H1 (cell line): ENCODE results near the gene GBA2. TPM values are rescaled to one million over a fixed set of nuclear protein-coding genes. Genes with fewer than 3 reads are reported as not detected.

Source experiments
- CTCF ChIA-PET: fragments of 300-600 bp; sonication (Branson Sonifier 250); formaldehyde crosslinking; loops from one replicate; lab custom pipeline; 2021; ENCODE audit not compliant: partially characterized antibody; lab: Charles Lee
- POLR2A ChIA-PET: fragments of 300-600 bp; sonication (Branson Sonifier 250); formaldehyde crosslinking; loops from one replicate; lab custom pipeline; 2021; ENCODE audit warnings: inconsistent platforms; ENCODE audit not compliant: partially characterized antibody; lab: Charles Lee
- DNase-seq, 2 experiments: peaks; one replicate each; pipeline versions ENCODE4 v3.0.0 to v3.0.0-alpha.2; 2010 to 2022; ENCODE audit warnings: low spot score in 2 of 2, low read depth in 1 of 2, mixed read lengths in 1 of 2
- FAIRE-seq: peaks from 2 replicates; lab custom pipeline; 2011; peaks lifted over from hg19 to GRCh38; lab: Jason Lieb, UNC
- H2AFZ ChIP-seq: 2 replicates; pipeline ENCODE4 v1.8.1; 2012; ENCODE audit warnings: low read length, inconsistent platforms
- H2AK5ac ChIP-seq: 2 replicates; pipeline ENCODE4 v1.6.1; 2013; ENCODE audit warnings: low read depth, low read length
- H2BK120ac ChIP-seq: replicated peaks from 2 replicates; pipeline ENCODE3; 2013; ENCODE audit warnings: low read depth, low read length, inconsistent platforms
- H2BK12ac ChIP-seq: 2 replicates; pipeline ENCODE4 v1.6.1; 2013; ENCODE audit warnings: low read depth, low read length
- H2BK15ac ChIP-seq: 2 replicates; pipeline ENCODE4 v1.6.1; 2013; ENCODE audit warnings: low read length
- H2BK20ac ChIP-seq: 2 replicates; pipeline ENCODE4 v1.6.1; 2013; ENCODE audit warnings: low read length
- H2BK5ac ChIP-seq: 2 replicates; pipeline ENCODE4 v1.6.1; 2013; ENCODE audit warnings: low read depth, low read length
- H3K14ac ChIP-seq: 2 replicates; pipeline ENCODE4 v1.6.1; 2013; ENCODE audit warnings: inconsistent platforms; ENCODE audit not compliant: insufficient read length
- H3K18ac ChIP-seq: 2 replicates; pipeline ENCODE4 v1.6.1; 2013; ENCODE audit warnings: low read length; ENCODE audit errors: extremely low read depth
- H3K23ac ChIP-seq: 2 replicates; pipeline ENCODE4 v1.6.1; 2013; ENCODE audit warnings: inconsistent platforms; ENCODE audit not compliant: insufficient read length
- H3K23me2 ChIP-seq: 2 replicates; pipeline ENCODE4 v1.6.1; 2013; ENCODE audit warnings: low read depth, low read length
- H3K27ac ChIP-seq: 2 replicates; pipeline ENCODE4 v1.6.1; 2011; ENCODE audit warnings: low read depth, low read length, inconsistent platforms
- H3K27me3 ChIP-seq, 4 experiments: replicated peaks in 1 of 4; 1 replicate in 1 of 4; 2 replicates in 3 of 4; pipeline versions ENCODE4 v1.6.1 to v1.8.1; 2011 to 2013; ENCODE audit warnings: low read length in 3 of 4, mild to moderate bottlenecking in 3 of 4, inconsistent platforms in 2 of 4, mixed read lengths in 2 of 4, moderate library complexity in 1 of 4; ENCODE audit not compliant: control insufficient read depth in 3 of 4, insufficient read depth in 3 of 4; ENCODE audit errors: extremely low read depth in 1 of 4
- H3K36me3 ChIP-seq, 4 experiments: 2 replicates each; pipeline versions ENCODE4 v1.6.1 to v1.8.1; 2011 to 2013; ENCODE audit warnings: mild to moderate bottlenecking in 4 of 4, low read length in 3 of 4, moderate library complexity in 2 of 4, control low read depth in 1 of 4, inconsistent platforms in 1 of 4; ENCODE audit not compliant: insufficient read depth in 4 of 4, control insufficient read depth in 2 of 4
- H3K4ac ChIP-seq: replicated peaks from 2 replicates; pipeline ENCODE3; 2013; ENCODE audit warnings: low read length, low read depth, mixed read lengths, inconsistent platforms; ENCODE audit not compliant: insufficient read length
- H3K4me1 ChIP-seq, 4 experiments: replicated peaks in 1 of 4; 1 replicate in 1 of 4; 2 replicates in 3 of 4; pipeline versions ENCODE4 v1.6.1 to v1.8.1; 2011 to 2013; ENCODE audit warnings: low read length in 3 of 4, inconsistent platforms in 2 of 4, mixed read lengths in 1 of 4; ENCODE audit not compliant: insufficient read depth in 4 of 4, control insufficient read depth in 3 of 4
- H3K4me2 ChIP-seq, 2 experiments: 2 replicates each; pipeline versions ENCODE4 v1.6.1 to v1.8.1; 2011 to 2013; ENCODE audit warnings: low read depth in 2 of 2, low read length in 2 of 2, control low read depth in 1 of 2, inconsistent platforms in 1 of 2, mild to moderate bottlenecking in 1 of 2; ENCODE audit not compliant: insufficient read depth in 1 of 2
- H3K4me3 ChIP-seq, 4 experiments: fragments of 200-600, 300-600 bp in 1 of 4; sonication (generic), shearing (Covaris generic), sonication (Bioruptor Twin) in 1 of 4; 2 replicates each; pipeline versions ENCODE4 v1.5.1 to v1.8.1; 2011 to 2016; ENCODE audit warnings: low read length in 4 of 4, low read depth in 3 of 4, control low read depth in 2 of 4, inconsistent platforms in 2 of 4, mild to moderate bottlenecking in 2 of 4, mixed read lengths in 1 of 4, moderate library complexity in 1 of 4; ENCODE audit not compliant: insufficient read depth in 2 of 4; ENCODE audit errors: extremely low read depth in 1 of 4
- H3K56ac ChIP-seq: replicated peaks from 2 replicates; pipeline ENCODE3; 2013; ENCODE audit warnings: low read depth, mild to moderate bottlenecking, mixed read lengths, low read length, inconsistent platforms; ENCODE audit not compliant: insufficient read length
- H3K79me1 ChIP-seq: 2 replicates; pipeline ENCODE4 v1.6.1; 2013; ENCODE audit warnings: low read depth, low read length, control low read depth
- H3K79me2 ChIP-seq, 2 experiments: 2 replicates each; pipeline versions ENCODE4 v1.6.1 to v1.8.1; 2012 to 2013; ENCODE audit warnings: low read length in 2 of 2, mild to moderate bottlenecking in 2 of 2, inconsistent platforms in 1 of 2; ENCODE audit not compliant: insufficient read depth in 2 of 2, control insufficient read depth in 1 of 2
- H3K9ac ChIP-seq, 4 experiments: replicated peaks in 1 of 4; 1 replicate in 1 of 4; 2 replicates in 3 of 4; pipeline versions ENCODE4 v1.6.1 to v1.8.1; 2011 to 2013; ENCODE audit warnings: low read depth in 3 of 4, low read length in 3 of 4, control low read depth in 2 of 4, mild to moderate bottlenecking in 2 of 4, moderate library complexity in 2 of 4, inconsistent platforms in 1 of 4; ENCODE audit errors: extremely low read depth in 1 of 4
- H3K9me3 ChIP-seq, 2 experiments: 2 replicates each; pipeline versions ENCODE4 v1.6.1 to v1.8.1; 2012 to 2013; ENCODE audit warnings: mild to moderate bottlenecking in 2 of 2, moderate library complexity in 2 of 2, control low read depth in 1 of 2, inconsistent platforms in 1 of 2, low read depth in 1 of 2, low read length in 1 of 2, mixed read lengths in 1 of 2; ENCODE audit not compliant: insufficient read depth in 2 of 2
- H4K20me1 ChIP-seq, 2 experiments: replicated peaks in 1 of 2; 2 replicates each; pipeline versions ENCODE3 to v1.8.1; 2011 to 2013; ENCODE audit warnings: inconsistent platforms in 2 of 2, low read length in 2 of 2, mild to moderate bottlenecking in 1 of 2; ENCODE audit not compliant: insufficient read depth in 2 of 2, control insufficient read depth in 1 of 2
- H4K5ac ChIP-seq: 2 replicates; pipeline ENCODE4 v1.6.1; 2013; ENCODE audit warnings: low read length, low read depth, mixed read lengths, inconsistent platforms; ENCODE audit not compliant: insufficient read length
- H4K8ac ChIP-seq: 2 replicates; pipeline ENCODE4 v1.8.0; 2013; ENCODE audit warnings: mild to moderate bottlenecking, moderate library complexity, low read length, inconsistent platforms; ENCODE audit not compliant: insufficient read depth; ENCODE audit errors: extremely low read depth
- H4K91ac ChIP-seq: replicated peaks from 2 replicates; pipeline ENCODE3; 2013; ENCODE audit warnings: low read length, mixed read lengths, inconsistent platforms; ENCODE audit not compliant: insufficient read length
- BCL11A ChIP-seq, 2 experiments: IDR thresholded peaks; one replicate each; pipeline ENCODE4 v1.6.1; 2011; ENCODE audit warnings: low read depth in 2 of 2, low read length in 2 of 2, mild to moderate bottlenecking in 2 of 2
- CBX5 ChIP-seq: fragments of 300-800, 300-1000 bp; sonication (generic); IDR thresholded peaks from 2 replicates; pipeline ENCODE4 v1.7.1; 2016; ENCODE audit warnings: antibody characterized with exemption, low read length, low read depth
- HDAC2 ChIP-seq, 2 experiments: fragments of 300-600 bp in 1 of 2; sonication (generic) in 1 of 2; IDR thresholded peaks; 2 replicates each; pipeline ENCODE4 v1.6.1; 2011 to 2012; ENCODE audit warnings: low read depth in 2 of 2, low read length in 2 of 2, mild to moderate bottlenecking in 2 of 2, moderate library complexity in 2 of 2, borderline replicate concordance in 1 of 2, inconsistent platforms in 1 of 2
- KDM4A ChIP-seq: IDR thresholded peaks from one replicate; pipeline ENCODE4 v1.7.1; 2012; ENCODE audit warnings: low read depth, mild to moderate bottlenecking, moderate library complexity, low read length, inconsistent platforms; ENCODE audit not compliant: severe bottlenecking
- RAD21 ChIP-seq, 2 experiments: IDR thresholded peaks in 1 of 2; conservative IDR thresholded peaks in 1 of 2; 2 replicates each; pipeline ENCODE4 v1.6.1; 2011; ENCODE audit warnings: low read depth in 2 of 2, low read length in 2 of 2, improper control_type of control experiment in 1 of 2, inconsistent platforms in 1 of 2, mild to moderate bottlenecking in 1 of 2, moderate library complexity in 1 of 2
- SAP30 ChIP-seq: fragments of 300-600 bp; sonication (generic); IDR thresholded peaks from 2 replicates; pipeline ENCODE4 v1.7.1; 2012; ENCODE audit warnings: low read length, moderate library complexity, mild to moderate bottlenecking, inconsistent platforms; ENCODE audit not compliant: insufficient read depth, insufficient replicate concordance
- SIN3A ChIP-seq, 2 experiments: IDR thresholded peaks in 1 of 2; conservative IDR thresholded peaks in 1 of 2; 2 replicates each; pipeline ENCODE4 v1.6.1; 2011 to 2012; ENCODE audit warnings: low read length in 2 of 2, improper control_type of control experiment in 1 of 2, low read depth in 1 of 2, mild to moderate bottlenecking in 1 of 2
- YY1 ChIP-seq: IDR thresholded peaks from 2 replicates; pipeline ENCODE4 v1.6.1; 2011; ENCODE audit warnings: low read depth, mild to moderate bottlenecking, low read length
- ZNF274 ChIP-seq: IDR thresholded peaks from 2 replicates; pipeline ENCODE4 v1.7.0; 2012; ENCODE audit warnings: low read length, borderline replicate concordance; ENCODE audit errors: extremely low read depth
- WGBS, 2 experiments: shearing (Covaris generic) in 1 of 2; methylation state at CpG; one replicate each; pipeline versions ENCODE4 v1.1.6 to v1.1.7; 2013 to 2015; ENCODE audit warnings: low lambda C conversion rate in 2 of 2, mixed read lengths in 2 of 2, inconsistent platforms in 1 of 2, low coverage in 1 of 2, missing lambda C conversion rate in 1 of 2; ENCODE audit not compliant: insufficient replicate concordance in 2 of 2, insufficient coverage in 1 of 2, insufficient read length in 1 of 2; ENCODE audit errors: extremely low coverage in 1 of 2, missing lambda C conversion rate in 1 of 2; 5-methylcytosine and 5-hydroxymethylcytosine counted together
- polyA plus RNA-seq, 7 experiments: library from polyadenylated mRNA; depleted of rRNA in 3 of 7; stranded (reverse) in 5 of 7; unstranded in 2 of 7; fragments of >200 nt in 5 of 7; fragments of 200-250 nt in 2 of 7; gene quantifications; 1 replicate in 5 of 7; 2 replicates in 1 of 7; 4 replicates in 1 of 7; pipeline versions ENCODE4 v1.2.1 to v1.2.3, GENCODE V29; 2011 to 2013; ENCODE audit warnings: missing spikeins in 2 of 7, mixed read lengths in 2 of 7
- total RNA-seq: library from RNA; stranded (reverse); fragmentation: NEBNext Ultra II Directional; extraction: Animal tissue kit (Norgen Biotek cat#: 25700); gene quantifications from 2 replicates; pipeline ENCODE4 v1.2.1, GENCODE V29; 2021

The GBA2 gene
- total and polyA plus RNA-seq, 2 of the 8 experiments (the other 6 are each of a cell fraction or from before 2014, with no cell fraction given) = 64.2 to 71.9 TPM

DNA sequence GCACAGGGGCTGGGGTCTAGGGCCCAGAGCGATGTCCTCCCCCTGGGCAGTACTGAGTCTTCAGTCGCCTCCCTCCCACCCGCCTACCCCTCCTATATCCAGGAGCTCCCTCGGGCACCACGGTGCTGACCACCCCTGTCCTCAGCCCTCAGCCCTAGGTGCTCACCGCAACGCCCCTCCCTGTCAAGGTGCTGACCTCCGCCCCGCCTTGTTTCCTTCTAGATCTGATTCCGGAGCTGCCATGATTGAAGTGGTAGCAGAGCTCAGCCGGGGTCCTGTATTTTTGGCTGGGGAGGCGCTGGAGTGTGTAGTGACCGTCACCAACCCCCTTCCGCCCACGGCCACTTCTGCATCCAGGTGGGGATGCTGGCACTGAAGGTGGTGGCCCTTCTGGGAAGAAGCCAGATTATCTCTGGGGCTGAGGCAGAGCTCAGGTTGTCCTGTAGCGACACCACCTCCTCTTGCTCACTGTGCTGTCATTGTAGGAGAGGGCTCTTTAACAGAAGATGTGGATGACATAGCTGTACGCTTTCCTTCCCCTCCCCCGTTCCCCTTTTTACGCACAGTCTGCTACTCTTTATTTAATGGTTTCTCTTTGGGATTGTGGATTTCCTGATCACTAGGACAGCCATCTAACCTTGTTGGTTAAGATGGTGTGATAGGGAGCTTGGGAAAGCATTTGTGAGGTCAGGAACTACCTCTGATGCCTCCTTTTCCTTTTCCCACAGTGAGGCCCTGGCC lies 657 bp upstream of the GBA2 start:
- Histone ChIP-seq H2BK20ac (no peak overlapping the region), H3K4ac (no peak overlapping the region), H4K8ac (peak overlapping the region; percentile 70; the same call in 1 of the 2 replicates), H3K9ac (peak overlapping the region in 3 of 4 experiments; percentile 57 to 69 (median 66); a peak in 6 of 7 replicates), H2AK5ac (no peak overlapping the region), H3K23ac (no peak overlapping the region), H3K56ac (no peak overlapping the region), H4K20me1 (peaks cover 11 to 19% of the 10 kb centered on the region in 2 experiments), H3K18ac (no peak overlapping the region), H2BK15ac (no peak overlapping the region; the same call in 1 of the 2 replicates), H3K36me3 (peaks cover 3 to 26% (median 15%) of the 10 kb centered on the region in 4 experiments; a peak in 6 of 8 replicates), H3K27ac (0 out of 2 replicates have a peak overlapping the region, but pooled peaks have one; percentile 38), H3K79me1 (peaks cover 9% of the 10 kb centered on the region; the same call in 1 of the 2 replicates), H2AFZ (peak overlapping the region; percentile 30; the same call in 1 of the 2 replicates), H3K23me2 (peaks cover 11% of the 10 kb centered on the region), H2BK12ac (0 out of 2 replicates have a peak overlapping the region, but pooled peaks have one; percentile 12), H2BK120ac (no peak overlapping the region), H3K27me3 (no peaks in the 10 kb centered on the region), H3K79me2 (peaks cover 21 to 35% of the 10 kb centered on the region in 2 experiments), H3K4me2 (peak overlapping the region; percentile 98 to 99), H4K5ac (peak overlapping the region; percentile 84), H3K4me1 (peaks cover 0 to 19% (median 5%) of the 10 kb centered on the region in 4 experiments; a peak in 5 of 7 replicates), H3K14ac (no peak overlapping the region), H3K9me3 (no peaks in the 10 kb centered on the region), H3K4me3 (peak overlapping the region; percentile 88 to 98 (median 94)), H2BK5ac (peak overlapping the region; percentile 80), H4K91ac (no peak overlapping the region)
- 15% methylated on average over 18 of the region's 19 CpGs; no CpG with 5 or more reads in 1 of the 2 experiments for WGBS, 2 experiments
- FAIRE-seq (no peak), DNase-seq (no peak)
- CTCF ChIA-PET = interaction anchor here (0.5 to 7.2 kb wide), 12 partner anchors 9 to 258 kb away, joined by 3 to 87 read pairs (median 4); partner anchors contain the start of genes CREB3 and TLN1
- POLR2A ChIA-PET = interaction anchor here (1.2 to 7.0 kb wide), 12 partner anchors 9 to 85 kb away, joined by 3 to 59 read pairs (median 8); partner anchors contain the start of genes ARHGEF39, CREB3, TLN1 and TPM2
- TF ChIP-seq CBX5 (no peak), YY1 (0 out of 2 replicates have a peak, but pooled peaks have one; percentile 21), KDM4A (peak; percentile 25), SIN3A (conservative IDR thresholded peaks at IDR 0.05 in 1 of 2, IDR thresholded peaks at IDR 0.05 in 1 of 2; ENCODE audit: low read depth in 1 of 2, low read length in 2 of 2) (peak; percentile 28 to 43; a peak in 2 of 4 replicates), HDAC2 (IDR thresholded peaks at IDR 0.05; ENCODE audit: borderline replicate concordance in 1 of 2, low read depth in 2 of 2, low read length in 2 of 2) (no peak), ZNF274 (no peak), RAD21 (IDR thresholded peaks at IDR 0.05 in 1 of 2, conservative IDR thresholded peaks at IDR 0.05 in 1 of 2; ENCODE audit: low read depth in 2 of 2, low read length in 2 of 2) (no peak), SAP30 (peak; percentile 80), BCL11A (IDR thresholded peaks at IDR 0.05; ENCODE audit: low read depth in 2 of 2, low read length in 2 of 2) (no peak)
